Fibroblast of lung (primary cell): ENCODE measurements around the gene FXN. TPM values are rescaled to one million over a fixed set of nuclear protein-coding genes. Genes with fewer than 3 reads are reported as not detected.

ENCODE experiments used
- DNase-seq, 2 donors: peaks; one replicate each; pipeline versions ENCODE4 v3.0.0 to v3.0.0-alpha.2; 2010; ENCODE audit warnings: low read depth in 2 of 2
- H2AFZ ChIP-seq: 2 replicates; pipeline ENCODE4 v1.5.1; 2012; ENCODE audit warnings: low read length, control low read depth, inconsistent platforms
- H3K27ac ChIP-seq: 2 replicates; pipeline ENCODE4 v1.5.1; 2011; ENCODE audit warnings: low read length, control low read depth; ENCODE audit not compliant: insufficient read depth
- H3K27me3 ChIP-seq: 2 replicates; pipeline ENCODE4 v1.5.1; 2011; ENCODE audit warnings: mild to moderate bottlenecking, low read length; ENCODE audit not compliant: control insufficient read depth, insufficient read depth
- H3K36me3 ChIP-seq: 2 replicates; pipeline ENCODE4 v1.5.1; 2011; ENCODE audit warnings: low read length; ENCODE audit not compliant: control insufficient read depth, insufficient read depth
- H3K4me1 ChIP-seq: 2 replicates; pipeline ENCODE4 v1.5.1; 2011; ENCODE audit warnings: low read length; ENCODE audit not compliant: control insufficient read depth, insufficient read depth; ENCODE audit errors: extremely low read depth
- H3K4me2 ChIP-seq: 2 replicates; pipeline ENCODE4 v1.5.1; 2011; ENCODE audit warnings: low read length, control low read depth; ENCODE audit not compliant: insufficient read depth; ENCODE audit errors: extremely low read depth
- H3K4me3 ChIP-seq, 4 experiments: fragments of 200-600 bp in 1 of 4; sonication (generic) in 1 of 4; replicated peaks in 1 of 4; 2 replicates each; pipeline ENCODE4 v1.5.1; 2011 to 2016; ENCODE audit warnings: low read length in 4 of 4, low read depth in 3 of 4, mild to moderate bottlenecking in 3 of 4, control low read depth in 2 of 4, inconsistent platforms in 1 of 4, mixed read lengths in 1 of 4; ENCODE audit not compliant: insufficient read depth in 1 of 4; ENCODE audit errors: control extremely low read depth in 1 of 4
- H3K79me2 ChIP-seq: 2 replicates; pipeline ENCODE4 v1.5.1; 2012; ENCODE audit warnings: mild to moderate bottlenecking, low read length, inconsistent platforms; ENCODE audit not compliant: control insufficient read depth, insufficient read depth
- H3K9ac ChIP-seq: 2 replicates; pipeline ENCODE4 v1.5.1; 2011; ENCODE audit warnings: mild to moderate bottlenecking, low read length, control low read depth; ENCODE audit not compliant: insufficient read depth
- H3K9me3 ChIP-seq: 2 replicates; pipeline ENCODE4 v1.5.1; 2012; ENCODE audit warnings: low read depth, low read length; ENCODE audit not compliant: control insufficient read depth, insufficient read depth
- H4K20me1 ChIP-seq: 2 replicates; pipeline ENCODE4 v1.5.1; 2011; ENCODE audit warnings: low read length; ENCODE audit not compliant: control insufficient read depth, insufficient read depth; ENCODE audit errors: extremely low read depth
- CTCF ChIP-seq, 2 donors: IDR thresholded peaks in 1 of 2; conservative IDR thresholded peaks in 1 of 2; 1 replicate in 1 of 2; 2 replicates in 1 of 2; pipeline ENCODE4 v1.5.1; 2011 to 2012; ENCODE audit warnings: low read length in 2 of 2, control low read depth in 1 of 2, inconsistent platforms in 1 of 2, low read depth in 1 of 2, mild to moderate bottlenecking in 1 of 2
- EZH2 ChIP-seq: IDR thresholded peaks from 2 replicates; pipeline ENCODE4 v1.5.1; 2012; ENCODE audit warnings: low read length, control low read depth, mild to moderate bottlenecking; ENCODE audit errors: missing control alignments
- polyA plus RNA-seq, 2 donors: library from polyadenylated mRNA; depleted of rRNA in 1 of 2; stranded (reverse) in 1 of 2; unstranded in 1 of 2; fragments of >200 nt; gene quantifications; 2 replicates each; pipeline ENCODE4 v1.2.1, GENCODE V29; 2011 to 2012; ENCODE audit warnings: missing spikeins in 1 of 2
- total RNA-seq: library from RNA; depleted of rRNA; stranded (reverse); fragments of >200 nt; gene quantifications from 2 replicates; pipeline ENCODE4 v1.2.1, GENCODE V29; 2014

FXN gene
- total and polyA plus RNA-seq, 2 donors (not counting 1 experiment from before 2014, with no cell fraction given) = 0.99 to 21.6 TPM

DNA sequence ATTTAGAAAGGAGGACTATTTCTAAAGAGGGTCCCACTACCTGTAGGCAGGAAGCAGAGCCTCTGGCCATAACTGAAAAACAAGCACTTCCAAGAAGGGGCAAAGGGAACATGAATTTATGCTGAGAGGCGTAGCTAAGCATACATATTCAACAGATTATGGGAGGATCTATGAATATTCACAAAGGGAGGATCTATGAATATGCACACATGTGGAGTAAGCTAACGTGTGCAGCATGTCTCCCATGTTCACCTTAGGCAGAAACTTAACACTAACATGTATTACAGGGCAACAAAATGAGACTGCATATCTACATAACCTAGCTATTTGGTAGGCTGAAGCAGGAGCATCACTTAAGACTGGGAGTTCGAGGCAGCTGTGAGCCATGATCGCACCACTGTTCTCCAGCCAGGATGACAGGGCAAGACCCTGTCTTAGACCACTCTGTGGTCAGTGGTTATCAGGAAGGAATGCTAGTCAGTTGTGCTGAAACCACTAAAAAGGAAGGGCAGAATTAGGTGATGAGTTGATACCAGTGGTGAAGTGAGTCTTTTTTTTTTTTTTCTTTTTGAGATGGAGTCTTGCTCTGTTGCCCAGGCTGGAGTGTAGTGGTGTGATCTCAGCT lies 20.8 kb downstream of the FXN start:
- H3K9ac ChIP-seq = no peak overlapping the region
- no peaks in the 10 kb centered on the region for H3K36me3 ChIP-seq
- no peaks in the 10 kb centered on the region for H3K9me3 ChIP-seq
- H3K79me2 ChIP-seq = no peaks in the 10 kb centered on the region
- DNase-seq = peak in 1 of 2 donors; percentile 48
- no peaks in the 10 kb centered on the region for H3K27me3 ChIP-seq
- TF ChIP-seq EZH2 (no peak), CTCF (conservative IDR thresholded peaks at IDR 0.05 in 1 of 2, IDR thresholded peaks at IDR 0.05 in 1 of 2; ENCODE audit: low read depth in 1 of 2, low read length in 2 of 2) (no peak)
- no peak overlapping the region for H2AFZ ChIP-seq
- no peaks in the 10 kb centered on the region for H4K20me1 ChIP-seq
- no peaks in the 10 kb centered on the region for H3K4me1 ChIP-seq
- H3K27ac ChIP-seq = no peak overlapping the region
- no peak overlapping the region for H3K4me2 ChIP-seq
- no peak overlapping the region for H3K4me3 ChIP-seq

- Histone ChIP-seq H3K4me2 (no peak overlapping the region), H3K36me3 (no peaks in the 10 kb centered on the region), H3K4me3 (no peak overlapping the region), H4K20me1 (no peaks in the 10 kb centered on the region), H3K79me2 (no peaks in the 10 kb centered on the region), H2AFZ (no peak overlapping the region), H3K4me1 (no peaks in the 10 kb centered on the region), H3K9ac (no peak overlapping the region), H3K27me3 (no peaks in the 10 kb centered on the region), H3K27ac (no peak overlapping the region), H3K9me3 (no peaks in the 10 kb centered on the region)
- no peak for TF ChIP-seq EZH2
- no peak for TF ChIP-seq CTCF (conservative IDR thresholded peaks at IDR 0.05 in 1 of 2, IDR thresholded peaks at IDR 0.05 in 1 of 2; ENCODE audit: low read depth in 1 of 2, low read length in 2 of 2)
- no peak for DNase-seq
Observed at GRCh38 chr9:69058101-69058500, 22.5 kb downstream of the FXN start.

DNA sequence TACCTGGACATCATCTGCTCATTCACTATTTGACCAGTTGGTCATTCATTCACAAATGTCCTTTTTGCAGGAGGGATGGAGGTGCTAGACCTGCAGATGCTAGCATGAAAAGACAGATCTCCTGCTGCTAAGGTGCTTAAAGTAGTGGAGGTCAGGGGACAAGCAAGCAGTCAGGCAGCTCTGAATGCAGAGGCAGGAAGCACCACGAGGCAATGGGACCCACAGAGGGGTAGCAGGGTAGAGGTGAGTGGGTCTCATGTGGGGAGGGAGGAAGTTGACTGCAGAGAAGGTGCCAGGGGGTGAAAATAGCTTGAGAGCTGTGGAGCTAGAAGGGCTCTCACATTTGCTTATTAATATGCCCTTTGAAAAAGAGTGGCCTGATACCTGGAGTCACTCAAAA lies 25.2 kb downstream of the FXN start:
- Histone ChIP-seq H3K27me3 (no peaks in the 10 kb centered on the region), H3K9me3 (no peaks in the 10 kb centered on the region), H3K9ac (no peak overlapping the region), H3K4me1 (no peaks in the 10 kb centered on the region), H3K4me3 (no peak overlapping the region), H3K79me2 (no peaks in the 10 kb centered on the region), H2AFZ (no peak overlapping the region), H3K36me3 (no peaks in the 10 kb centered on the region), H3K27ac (no peak overlapping the region), H3K4me2 (no peak overlapping the region), H4K20me1 (no peaks in the 10 kb centered on the region)
- DNase-seq = no peak
- TF ChIP-seq CTCF (conservative IDR thresholded peaks at IDR 0.05 in 1 of 2, IDR thresholded peaks at IDR 0.05 in 1 of 2; ENCODE audit: low read depth in 1 of 2, low read length in 2 of 2) = no peak
- TF ChIP-seq EZH2 = no peak
